Parietal lobe (tissue), 2 donors: ENCODE data around the gene CDH13. TPM values are rescaled to one million over a fixed set of nuclear protein-coding genes. Genes with fewer than 3 reads are reported as not detected.

Experiments
- small RNA-seq: library from RNA; depleted of rRNA; stranded (forward); fragments of <200 nt; gene quantifications from one replicate; pipeline ENCODE3, GENCODE V24; 2014; ENCODE audit warnings: low replicate concordance
- total RNA-seq: library from RNA; depleted of rRNA; stranded (reverse); fragments of >200 nt; gene quantifications from one replicate; pipeline ENCODE4 v1.2.3, GENCODE V29; 2014

The CDH13 gene
- 50.1 TPM for total RNA-seq

DNA sequence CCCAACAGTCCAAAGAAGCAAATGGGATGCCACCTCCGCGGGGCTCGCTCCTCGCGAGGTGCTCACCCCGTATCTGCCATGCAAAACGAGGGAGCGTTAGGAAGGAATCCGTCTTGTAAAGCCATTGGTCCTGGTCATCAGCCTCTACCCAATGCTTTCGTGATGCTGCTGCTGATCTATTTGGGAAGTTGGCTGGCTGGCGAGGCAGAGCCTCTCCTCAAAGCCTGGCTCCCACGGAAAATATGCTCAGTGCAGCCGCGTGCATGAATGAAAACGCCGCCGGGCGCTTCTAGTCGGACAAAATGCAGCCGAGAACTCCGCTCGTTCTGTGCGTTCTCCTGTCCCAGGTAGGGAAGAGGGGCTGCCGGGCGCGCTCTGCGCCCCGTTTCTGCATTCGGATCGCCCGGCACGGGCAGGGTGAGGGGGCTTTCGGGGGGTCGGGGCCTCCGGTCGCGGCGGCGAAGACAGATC lies at the start of gene CDH13:
Gene CDH13 (plus strand): TSS at position 179 of the 471 bp plus-strand sequence.

GRCh38 chr16:83807710-83808572 lies 1181.2 kb downstream of the CDH13 start, which contains the start of gene HSBP1:
Gene HSBP1, plus strand, starts transcription at chr16:83807978. Its CDS starts 99 bp downstream, at chr16:83808077.

Small RNAs within 50 kb of the gene (small RNA-seq; reads per million reads assigned to genes)
- not detected for gene AC099506.2
- not detected for gene MIR3182
- not detected for gene MIR8058
